ENCODE results near the gene AHR.
A peak's percentile ranks its signal among the peaks of the same experiment; 100 is the strongest.

AHR gene

DNA sequence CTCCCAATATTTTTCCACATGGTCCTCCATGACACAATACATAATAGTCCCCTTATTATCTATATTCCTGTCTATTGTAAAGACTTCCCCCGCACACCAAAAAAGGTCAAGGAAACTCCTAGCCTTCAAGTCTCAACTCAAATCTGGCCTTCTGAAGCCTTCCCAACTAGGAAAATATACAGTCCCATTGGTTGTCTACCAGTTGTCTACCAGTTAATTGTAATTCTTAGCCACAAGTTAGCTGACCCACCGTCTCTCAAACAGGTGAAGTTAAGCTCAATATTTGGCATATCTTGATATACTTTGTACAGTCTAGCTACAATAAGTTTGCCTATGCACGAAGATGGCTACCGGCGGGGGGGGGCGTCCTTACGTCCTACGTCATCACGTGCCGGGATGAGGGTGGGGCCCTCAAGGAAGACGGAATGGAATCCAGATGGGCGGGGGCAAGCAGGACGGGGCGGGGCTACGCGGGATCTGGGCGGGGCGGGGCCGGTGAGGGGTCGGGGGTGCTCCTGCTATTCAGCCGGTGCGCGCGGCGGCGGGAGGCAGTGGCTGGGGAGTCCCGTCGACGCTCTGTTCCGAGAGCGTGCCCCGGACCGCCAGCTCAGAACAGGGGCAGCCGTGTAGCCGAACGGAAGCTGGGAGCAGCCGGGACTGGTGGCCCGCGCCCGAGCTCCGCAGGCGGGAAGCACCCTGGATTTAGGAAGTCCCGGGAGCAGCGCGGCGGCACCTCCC, at the start of gene AHR:
AHR (plus strand) TSS at position 551 of the 738 bp plus-strand sequence. CDS start 613 bp downstream, outside the sequence.
- DNase-seq = peak; percentile 91

DNA sequence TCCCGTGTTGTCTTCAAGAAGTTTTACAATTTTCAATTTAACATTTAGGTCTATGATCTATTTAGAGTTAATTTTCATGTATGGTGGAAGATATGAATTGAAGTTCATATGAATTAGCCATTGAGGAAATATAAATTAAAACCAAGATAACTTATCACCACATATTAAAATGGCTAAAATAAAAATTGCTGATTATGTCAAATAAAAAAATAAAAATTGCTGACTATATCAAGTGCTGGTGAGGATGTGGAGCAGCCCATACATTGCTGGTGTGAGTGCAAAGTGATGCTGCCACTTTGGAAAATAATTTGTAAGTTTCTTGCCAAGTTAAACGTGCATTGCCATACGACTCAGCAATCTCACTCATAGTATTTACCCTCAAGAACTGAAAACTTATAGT, 44.6 kb upstream of the AHR start:
- DNase-seq = no peak

DNA sequence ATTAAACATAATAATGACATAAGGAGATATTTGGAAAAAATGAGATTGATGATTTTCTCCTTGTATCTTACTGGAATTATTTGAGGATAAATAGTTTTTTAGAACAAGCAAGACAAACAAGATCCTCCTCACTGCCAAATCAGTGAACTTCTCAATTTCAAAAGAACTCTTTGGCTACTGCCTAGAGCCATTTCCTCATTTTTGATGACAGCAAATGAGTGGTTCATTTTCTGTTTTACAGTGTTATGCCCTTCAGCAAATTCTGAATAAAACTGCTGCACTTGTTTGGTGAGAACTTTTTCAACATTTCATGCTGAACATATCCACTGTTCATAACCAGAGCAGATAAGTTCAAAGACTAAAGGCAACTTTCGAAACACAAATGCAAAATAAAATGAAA, 42.5 kb upstream of the AHR start:
- DNase-seq = no peak

DNA sequence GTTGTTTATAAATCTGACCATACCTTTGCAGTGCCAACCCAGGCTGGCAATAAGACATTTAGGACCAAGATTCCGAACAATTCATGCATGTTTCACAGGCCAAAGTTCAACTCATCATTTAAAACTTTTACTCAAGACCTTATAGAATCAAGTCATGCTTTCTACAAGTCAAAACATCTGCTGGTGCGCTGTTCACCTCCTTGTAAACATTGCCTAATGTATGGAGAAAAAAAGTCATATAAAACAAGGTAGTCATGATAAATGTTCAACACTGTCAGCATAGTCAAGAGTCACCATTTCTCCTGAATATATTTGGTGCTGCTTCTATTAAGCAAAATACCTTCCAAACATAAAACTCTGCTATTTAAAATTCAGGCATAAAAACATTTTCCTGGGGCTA, 42.1 kb upstream of the AHR start:
- no peak for DNase-seq

DNA sequence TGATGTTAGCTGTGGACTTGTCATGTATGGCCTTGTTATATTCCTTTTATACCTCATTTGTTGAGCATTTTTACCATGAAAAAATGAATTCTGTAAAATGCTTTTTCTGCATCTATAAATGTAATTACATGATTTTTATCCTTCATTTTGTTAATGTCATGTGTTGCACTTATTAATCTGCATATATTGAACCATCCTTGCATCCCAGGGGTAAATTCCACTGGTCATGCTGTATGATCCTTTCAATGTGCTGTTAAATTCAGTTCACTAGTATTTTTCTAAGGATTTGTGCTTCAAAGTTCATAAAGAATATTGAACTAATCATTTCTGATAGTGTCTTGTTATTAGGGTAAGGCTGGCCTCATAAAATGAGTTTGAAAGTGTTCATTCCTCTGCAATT, 31.9 kb upstream of the AHR start:
- DNase-seq = no peak

DNA sequence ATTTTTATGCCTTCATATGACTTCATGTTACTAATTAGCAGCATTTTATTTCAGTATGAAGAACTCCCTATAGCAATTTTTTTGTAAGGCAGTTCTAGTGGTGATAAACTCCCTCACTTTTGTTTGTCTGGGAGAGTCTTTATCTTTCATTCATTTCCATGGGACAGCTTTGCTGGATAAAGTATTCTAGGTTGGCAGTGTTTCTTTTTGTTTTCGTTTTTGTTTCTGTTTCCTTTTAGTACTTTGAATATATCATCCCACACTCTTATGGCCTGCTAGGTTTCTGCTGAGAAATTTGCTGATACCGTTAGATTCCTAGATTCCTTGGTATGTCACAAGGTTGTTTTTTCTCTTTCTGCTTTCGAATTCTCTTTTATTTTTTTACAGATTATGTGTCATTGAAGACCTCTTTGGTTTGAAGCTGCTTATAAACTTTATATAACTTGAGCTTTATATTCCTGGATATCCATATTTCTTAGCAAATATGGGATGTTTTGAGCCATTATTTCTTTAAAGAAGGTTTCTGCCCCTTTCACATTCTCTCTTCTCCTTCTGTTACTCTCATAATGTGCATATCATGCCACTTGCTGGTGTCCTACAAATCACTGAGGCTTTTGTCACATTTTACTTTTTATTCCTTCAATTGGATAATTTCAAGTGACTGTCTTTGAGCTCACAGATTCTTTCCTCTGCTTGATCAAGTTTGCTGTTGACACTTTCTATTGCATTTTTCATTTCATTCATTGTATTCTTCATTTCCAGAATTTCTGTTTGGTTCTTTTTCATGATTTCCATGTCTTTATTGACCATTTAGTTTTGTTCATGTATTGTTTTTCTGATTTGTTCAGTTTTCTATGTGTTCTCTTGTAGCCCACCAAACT, 28.9 kb upstream of the AHR start:
- DNase-seq = no peak

DNA sequence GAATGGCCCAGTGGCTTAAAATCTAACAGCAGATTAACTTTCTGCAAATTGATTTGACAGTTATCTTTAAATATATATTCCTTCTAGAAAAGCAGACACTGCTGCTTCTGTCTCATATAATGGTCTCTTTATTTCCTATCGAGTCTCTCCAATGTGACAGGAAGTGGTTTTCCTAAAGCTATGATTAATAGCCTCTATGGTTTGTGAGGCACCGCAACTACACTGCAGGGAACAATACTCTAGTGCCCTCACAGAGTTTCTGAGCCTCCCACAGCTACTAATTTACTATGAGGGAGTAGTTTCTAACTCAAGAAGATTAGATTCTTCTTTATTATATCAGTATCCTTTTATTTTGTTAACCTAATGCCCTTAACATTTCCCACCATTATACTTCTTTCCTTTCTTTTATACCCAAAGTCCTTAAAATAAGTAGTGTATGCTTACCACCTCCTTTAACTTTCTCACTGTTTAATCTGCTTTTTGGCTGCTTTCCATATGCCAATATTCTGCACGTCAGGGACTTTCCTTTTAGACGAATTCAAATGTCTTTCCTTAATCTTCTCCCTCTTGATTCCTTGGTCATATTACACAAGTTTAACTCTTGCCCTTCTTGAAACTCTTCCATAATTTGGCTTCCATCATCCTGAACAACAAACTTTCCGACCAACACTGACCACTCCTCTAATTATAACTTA, 23.8 kb upstream of the AHR start:
- DNase-seq = peak; percentile 72

DNA sequence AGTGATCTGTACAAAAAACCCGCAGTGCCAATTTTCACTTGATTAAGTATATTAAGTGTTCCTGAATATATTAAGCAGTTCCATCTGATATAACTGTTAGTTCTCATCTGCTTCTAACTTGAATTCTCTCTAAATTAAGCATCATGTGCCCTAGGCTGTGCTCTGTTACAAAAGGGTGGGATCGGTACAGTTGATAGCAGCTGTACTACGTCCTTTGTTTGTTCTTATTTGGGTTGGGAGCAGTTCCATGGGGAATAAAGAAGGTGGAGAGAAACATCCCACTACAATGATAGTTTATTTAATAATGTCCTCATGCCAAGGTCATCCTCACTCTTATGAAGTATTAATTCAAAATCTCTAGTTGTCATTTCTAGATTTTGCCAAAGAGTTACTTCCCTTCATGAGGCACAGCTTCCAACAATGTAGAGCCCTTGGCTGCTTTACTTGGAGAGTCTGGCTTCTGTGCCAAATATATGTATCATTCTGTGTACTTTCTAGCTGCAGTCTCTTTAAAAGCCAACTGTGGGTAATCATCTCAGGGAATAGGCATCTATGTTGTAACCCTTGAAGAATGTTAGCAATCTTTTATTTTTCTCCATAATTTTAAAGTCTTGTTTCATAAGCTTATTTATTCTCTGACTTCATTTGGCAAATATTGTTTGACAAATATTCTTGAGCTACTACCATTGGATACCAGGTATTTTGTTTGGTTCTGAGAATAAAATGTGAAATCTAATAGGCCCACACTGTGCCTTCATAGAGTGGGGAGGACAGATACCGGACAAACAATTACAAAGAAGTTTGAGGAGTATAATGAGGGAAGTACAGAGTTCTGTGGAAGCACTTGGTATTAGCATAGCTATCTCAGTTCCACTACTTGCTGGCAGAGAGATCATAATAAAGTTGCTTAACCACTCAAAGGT, 22.4 kb upstream of the AHR start:
- DNase-seq = peak; percentile 95

DNA sequence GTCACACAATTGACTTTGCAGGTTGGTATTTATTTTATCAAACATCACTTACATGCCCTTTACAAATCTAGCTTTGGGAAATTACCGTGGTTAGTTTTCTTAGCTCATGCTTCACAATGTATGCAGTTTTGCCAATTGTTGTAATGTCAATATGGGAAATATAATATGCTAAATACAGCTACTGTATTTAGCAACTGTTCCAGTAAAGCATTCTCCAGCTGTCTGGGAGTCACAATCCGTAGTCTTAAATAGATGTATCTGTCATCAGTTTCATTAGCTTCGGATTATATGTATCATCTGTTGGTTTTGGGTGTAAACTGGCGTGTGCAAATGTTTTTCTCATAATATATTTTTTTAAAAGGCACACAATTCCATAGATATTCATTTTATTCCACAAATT, 19.4 kb upstream of the AHR start:
- DNase-seq = peak; percentile 20

DNA sequence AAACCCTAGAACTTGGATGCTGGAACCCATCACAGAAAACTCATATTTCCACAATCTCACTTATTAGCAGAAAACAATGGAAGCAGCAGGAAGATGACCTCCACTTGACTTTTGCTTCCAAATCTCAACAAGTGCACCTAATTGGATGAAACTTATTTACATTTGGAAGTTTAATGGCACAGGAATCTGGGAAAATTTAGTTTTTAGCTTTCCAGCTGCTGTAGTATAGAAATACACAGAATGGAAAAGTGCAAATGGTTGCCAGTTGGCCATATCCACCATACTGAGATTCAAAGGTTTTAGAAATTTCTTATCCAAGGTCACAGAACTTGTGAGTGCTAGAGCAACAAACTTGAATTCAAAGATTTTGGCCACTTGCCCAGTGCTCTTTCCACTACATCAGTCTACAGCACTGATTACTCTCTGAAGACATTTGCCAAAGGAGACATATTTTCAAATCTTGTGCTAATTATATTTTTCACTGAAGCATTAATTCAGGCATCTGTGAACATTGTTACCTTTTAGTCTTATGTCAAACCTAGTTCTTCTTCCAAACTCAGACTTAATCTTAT, 9.3 kb upstream of the AHR start:
- peak; percentile 41 for DNase-seq

DNA sequence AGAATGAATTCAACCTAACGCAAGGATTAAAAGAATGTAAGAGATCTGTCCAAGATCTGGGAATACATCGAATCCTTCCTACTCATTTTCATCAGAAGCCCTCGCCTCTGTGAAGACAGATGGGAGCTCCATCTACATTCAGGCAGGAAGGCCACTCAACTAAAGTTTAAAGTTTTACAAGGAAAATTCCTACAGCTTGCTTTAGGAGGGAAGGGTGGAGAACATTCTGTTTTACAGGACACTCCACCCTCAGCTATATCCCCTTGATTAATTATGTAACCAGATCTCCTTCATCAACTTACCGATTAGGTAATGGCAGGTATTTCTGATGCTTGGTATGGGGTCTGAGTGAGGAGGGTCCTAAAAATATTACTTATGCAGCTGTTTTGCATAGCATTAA, 5.6 kb upstream of the AHR start:
- DNase-seq = no peak

DNA sequence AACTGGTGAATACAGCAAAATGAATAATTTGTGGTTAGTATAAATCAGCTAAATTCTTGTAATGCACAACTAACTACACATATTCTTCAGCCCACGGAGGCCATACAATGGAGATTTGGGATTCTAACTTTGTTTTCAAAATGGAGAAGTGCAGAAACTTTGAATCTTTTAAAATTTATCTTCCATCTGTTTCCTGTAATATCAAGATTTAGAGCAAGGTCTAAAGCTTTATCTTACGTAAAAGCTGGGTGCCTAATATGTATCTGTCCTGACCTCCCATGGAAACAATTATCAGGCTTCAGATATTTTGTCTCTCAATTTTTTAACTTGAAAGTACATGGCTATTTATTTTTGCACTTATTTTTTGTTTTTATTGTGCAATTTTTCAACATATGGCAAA, 5.0 kb upstream of the AHR start:
- DNase-seq = no peak

DNA sequence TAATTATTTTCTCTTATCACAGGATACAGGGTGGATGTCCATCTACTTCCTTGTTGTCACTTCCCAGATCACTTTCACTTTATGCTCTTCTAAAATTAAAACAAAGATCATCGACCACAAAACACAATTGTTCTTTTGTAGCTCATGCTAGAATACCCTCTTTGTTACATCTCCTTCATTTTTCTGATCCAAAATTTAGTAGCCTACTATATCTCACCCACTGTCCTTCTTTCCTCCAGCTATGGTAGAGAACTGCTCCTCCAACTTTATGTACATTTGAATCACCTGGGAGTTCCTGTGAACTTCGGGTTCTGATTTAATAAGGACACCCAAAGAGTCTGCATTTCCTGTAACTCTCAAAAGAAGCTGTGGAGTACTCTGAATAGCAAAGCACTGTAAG, 1.2 kb upstream of the AHR start:
- DNase-seq = no peak

DNA sequence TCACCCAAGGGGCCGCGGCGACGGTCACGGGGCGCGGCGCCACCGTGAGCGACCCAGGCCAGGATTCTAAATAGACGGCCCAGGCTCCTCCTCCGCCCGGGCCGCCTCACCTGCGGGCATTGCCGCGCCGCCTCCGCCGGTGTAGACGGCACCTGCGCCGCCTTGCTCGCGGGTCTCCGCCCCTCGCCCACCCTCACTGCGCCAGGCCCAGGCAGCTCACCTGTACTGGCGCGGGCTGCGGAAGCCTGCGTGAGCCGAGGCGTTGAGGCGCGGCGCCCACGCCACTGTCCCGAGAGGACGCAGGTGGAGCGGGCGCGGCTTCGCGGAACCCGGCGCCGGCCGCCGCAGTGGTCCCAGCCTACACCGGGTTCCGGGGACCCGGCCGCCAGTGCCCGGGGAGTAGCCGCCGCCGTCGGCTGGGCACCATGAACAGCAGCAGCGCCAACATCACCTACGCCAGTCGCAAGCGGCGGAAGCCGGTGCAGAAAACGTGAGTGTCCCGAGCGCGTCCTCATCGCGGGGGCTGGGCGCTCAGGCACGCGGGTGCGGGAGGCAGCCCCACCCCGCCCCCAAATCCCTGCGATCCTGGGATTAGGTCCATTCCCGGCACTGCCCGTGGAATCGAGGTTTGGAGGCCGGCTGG, 509 bp downstream of the AHR start:
- no peak for DNase-seq

DNA sequence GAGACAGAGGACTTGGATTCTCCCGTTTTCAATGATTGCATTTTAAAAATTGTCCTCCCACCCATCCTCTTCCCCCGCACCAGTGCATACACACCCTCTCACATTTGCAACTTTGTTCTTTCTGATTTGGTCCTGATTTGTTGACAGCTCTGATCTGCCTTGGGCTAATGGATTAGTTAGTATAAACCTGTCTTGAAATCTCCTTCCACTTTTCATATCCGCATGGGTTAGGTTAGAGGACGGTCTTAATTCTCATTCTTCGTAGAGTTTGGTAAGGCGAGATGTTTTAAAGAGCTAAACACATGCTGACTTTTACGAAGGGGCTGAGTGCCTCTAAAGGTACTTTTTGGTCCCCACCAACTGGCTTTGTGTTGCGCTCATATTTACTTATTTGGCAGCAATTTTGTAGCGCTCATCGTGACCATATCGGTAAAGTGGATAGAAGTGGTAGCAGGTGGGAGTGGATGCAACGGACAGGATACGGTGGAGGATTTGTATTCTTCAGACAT, 1.1 kb downstream of the AHR start:
- DNase-seq = no peak

DNA sequence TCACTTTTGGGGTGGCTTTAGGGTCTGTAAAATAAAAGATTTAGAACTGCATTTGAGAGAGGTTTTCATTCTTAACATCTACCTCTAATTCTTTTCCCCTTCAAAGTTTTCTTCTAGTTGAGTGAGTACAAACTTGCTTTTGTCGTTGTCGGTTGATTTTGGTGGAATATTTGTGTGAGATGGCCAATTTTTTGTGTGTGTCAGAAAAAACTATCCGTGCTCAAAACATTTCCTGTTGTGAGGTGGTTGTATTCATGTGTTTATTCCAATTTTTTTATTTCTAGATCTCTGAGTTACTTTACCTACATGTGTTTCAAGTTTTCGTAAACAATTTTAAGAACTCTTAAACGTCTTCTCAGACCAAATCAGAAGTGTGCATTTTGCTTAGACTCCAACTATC, 1.6 kb downstream of the AHR start:
- no peak for DNase-seq

DNA sequence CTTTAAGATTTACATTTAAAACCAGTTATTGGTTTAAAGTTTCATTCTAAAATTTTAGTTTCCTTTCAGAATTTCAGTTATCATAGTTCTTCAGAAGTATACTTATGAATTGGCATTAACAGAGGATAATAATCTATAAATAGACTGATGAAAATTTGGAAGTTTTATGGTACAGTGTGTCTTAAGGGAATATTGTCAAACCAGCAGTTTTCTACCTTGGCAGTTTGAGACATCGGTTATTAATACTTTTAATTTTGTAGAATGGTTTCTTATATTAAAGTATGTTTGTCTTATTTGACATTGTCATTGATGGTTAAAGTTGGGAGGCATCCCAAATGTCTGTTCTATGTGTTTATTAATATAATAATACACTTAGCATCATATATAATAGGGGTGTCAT, 2.0 kb downstream of the AHR start:
- DNase-seq = no peak

DNA sequence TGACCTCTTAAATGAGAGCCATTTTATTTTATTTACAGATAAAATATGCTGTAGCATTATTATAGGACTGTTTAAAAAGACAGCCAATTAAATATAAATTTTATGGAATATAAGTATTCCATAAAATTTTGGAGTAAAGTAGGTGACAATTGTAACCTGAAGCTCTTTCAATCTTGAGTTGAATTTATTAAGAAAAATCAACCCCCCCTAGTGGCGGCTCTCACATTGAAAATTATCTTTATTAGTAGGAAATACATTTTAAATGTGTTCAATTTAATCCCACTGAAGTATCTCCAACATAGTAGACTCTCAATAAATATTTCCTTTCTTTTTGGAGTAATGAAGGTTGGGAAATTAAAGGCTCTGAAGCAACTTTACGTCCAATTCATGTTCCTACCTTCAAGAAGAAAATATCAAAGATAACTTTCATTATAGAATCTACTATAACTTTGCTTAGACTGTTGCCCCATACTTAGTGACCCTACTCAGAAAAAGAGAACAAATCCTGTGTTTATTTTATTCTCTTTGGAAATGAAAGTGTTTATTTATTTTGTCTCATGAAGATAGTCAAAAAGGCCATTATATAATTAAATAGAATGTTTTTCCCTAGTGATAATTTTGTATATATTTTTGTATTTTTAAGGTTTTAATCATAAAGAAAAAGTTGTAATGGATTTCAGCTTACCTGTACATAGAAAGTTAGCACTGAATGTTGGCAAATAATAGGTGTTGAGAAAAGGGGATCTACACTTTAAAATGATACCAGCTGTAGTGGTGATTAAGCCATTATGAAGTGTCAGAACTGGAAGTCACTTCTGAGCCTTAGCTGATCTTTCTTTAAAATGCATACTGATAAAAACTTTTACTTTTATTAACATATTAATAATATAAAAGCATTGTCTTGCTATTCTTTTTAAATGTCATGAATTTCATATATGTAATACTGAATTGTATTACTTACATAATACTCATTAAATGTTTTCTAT, 3.3 kb downstream of the AHR start:
- no peak for DNase-seq

DNA sequence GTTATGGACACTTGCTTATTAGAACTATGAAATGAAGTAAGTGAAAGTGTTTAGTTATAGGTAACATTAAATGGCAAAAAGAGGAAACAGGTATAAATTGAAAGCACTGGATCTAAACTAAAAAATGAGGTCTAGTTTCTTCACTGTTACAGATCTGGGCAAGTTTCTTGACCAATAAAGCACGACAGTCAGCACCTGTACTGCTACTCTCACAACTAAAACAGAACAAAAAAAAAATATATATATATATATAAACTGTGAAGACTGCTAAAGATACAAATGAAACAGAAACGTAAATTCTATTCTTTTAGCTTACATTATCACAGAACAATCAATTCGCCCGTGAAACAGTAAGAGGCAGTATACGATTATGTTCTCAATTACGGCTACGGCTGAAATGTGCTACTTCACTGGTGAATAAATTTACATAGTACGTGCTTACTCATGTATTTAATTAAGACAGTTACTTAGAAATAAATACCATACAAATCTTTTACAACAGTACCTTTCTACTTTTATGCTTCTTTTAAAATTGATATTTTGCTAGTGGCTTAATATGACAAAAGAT, 4.2 kb downstream of the AHR start:
- DNase-seq = peak; percentile 49

DNA sequence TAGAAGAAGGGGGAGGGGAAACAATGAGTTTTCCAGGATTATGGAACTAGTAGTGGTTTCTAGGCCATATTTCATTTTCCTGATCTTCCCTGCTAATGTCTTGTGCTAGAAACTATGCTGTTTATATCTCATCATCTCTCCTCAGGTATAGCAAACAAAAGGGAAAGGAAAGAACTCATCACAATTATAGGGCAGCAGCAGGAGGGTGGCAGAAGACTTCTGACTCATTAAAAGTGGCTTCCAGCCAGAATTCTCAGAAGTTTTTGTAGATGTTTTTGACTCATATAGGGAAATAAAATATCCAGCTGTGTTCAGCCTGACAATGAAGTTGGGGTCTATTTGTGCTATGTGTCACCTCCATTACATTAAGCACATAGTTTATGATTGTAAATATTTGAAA, 6.5 kb downstream of the AHR start:
- DNase-seq = peak; percentile 87
